Measurements from ENCODE around the gene CTTNBP2. TPM values are rescaled to one million over a fixed set of nuclear protein-coding genes. Genes with fewer than 3 reads are reported as not detected.

Gene CTTNBP2
- total RNA-seq, 1 donor from 2014 or later, result 1.2 TPM

GRCh38 chr7:117771756-117772155 lies 101.5 kb downstream of the CTTNBP2 start:
- TF ChIP-seq CTCF (IDR thresholded peaks at IDR 0.05; ENCODE audit: borderline replicate concordance), result no peak
- intact Hi-C loops (cut with micrococcal nuclease), result no loop called here
- no peak overlapping the region for H3K27ac ChIP-seq (replicated peaks)
- H3K27me3 ChIP-seq (ENCODE audit: low read depth), result no peaks in the 10 kb centered on the region
- H3K4me3 ChIP-seq, result no peak overlapping the region
- no peak for DNase-seq
- H3K9me3 ChIP-seq (replicated peaks), result no peaks in the 10 kb centered on the region
- H3K4me1 ChIP-seq, result no peaks in the 10 kb centered on the region
- no peaks in the 10 kb centered on the region for H3K36me3 ChIP-seq

- Histone ChIP-seq H3K4me3 (no peak overlapping the region), H3K4me1 (no peaks in the 10 kb centered on the region), H3K27me3 (ENCODE audit: low read depth) (no peaks in the 10 kb centered on the region), H3K9me3 (replicated peaks) (no peaks in the 10 kb centered on the region), H3K36me3 (no peaks in the 10 kb centered on the region), H3K27ac (replicated peaks) (no peak overlapping the region)
- no peak for DNase-seq
- TF ChIP-seq CTCF (IDR thresholded peaks at IDR 0.05; ENCODE audit: borderline replicate concordance), result no peak
- intact Hi-C loops (cut with micrococcal nuclease), result no loop called here
Observed at GRCh38 chr7:117769085-117769484, 104.2 kb downstream of the CTTNBP2 start.

GRCh38 chr7:117767951-117768350 lies 105.3 kb downstream of the CTTNBP2 start:
- no peaks in the 10 kb centered on the region for H3K9me3 ChIP-seq (replicated peaks)
- H3K4me1 ChIP-seq, result no peaks in the 10 kb centered on the region
- H3K4me3 ChIP-seq, result no peak overlapping the region
- no peak for TF ChIP-seq CTCF (IDR thresholded peaks at IDR 0.05; ENCODE audit: borderline replicate concordance)
- no peaks in the 10 kb centered on the region for H3K36me3 ChIP-seq
- no peaks in the 10 kb centered on the region for H3K27me3 ChIP-seq (ENCODE audit: low read depth)
- no peak for DNase-seq
- intact Hi-C loops (cut with micrococcal nuclease), result no loop called here
- no peak overlapping the region for H3K27ac ChIP-seq (replicated peaks)

DNA sequence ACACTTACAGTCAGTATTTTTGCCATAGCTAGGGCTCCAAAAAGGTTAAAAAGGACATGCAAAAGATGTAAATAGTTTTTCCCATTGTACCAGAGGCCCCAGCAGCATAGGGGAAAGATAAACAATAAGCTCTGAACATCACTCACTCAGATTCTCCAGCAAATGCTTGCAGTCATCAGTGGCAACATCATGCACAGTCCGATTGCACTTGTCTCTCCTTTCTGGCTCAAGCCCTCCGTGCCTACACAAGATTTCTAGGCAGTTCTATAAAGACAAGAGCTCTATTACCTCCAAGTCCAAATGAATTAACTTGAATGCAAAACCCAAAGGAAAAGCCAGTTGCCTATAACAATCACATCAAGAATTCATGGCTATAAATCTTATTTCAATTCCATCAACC lies 106.3 kb downstream of the CTTNBP2 start:
- no peaks in the 10 kb centered on the region for H3K36me3 ChIP-seq
- no peak overlapping the region for H3K4me3 ChIP-seq
- no peaks in the 10 kb centered on the region for H3K9me3 ChIP-seq (replicated peaks)
- no peak for DNase-seq
- TF ChIP-seq CTCF (IDR thresholded peaks at IDR 0.05; ENCODE audit: borderline replicate concordance), result no peak
- no peaks in the 10 kb centered on the region for H3K4me1 ChIP-seq
- H3K27me3 ChIP-seq (ENCODE audit: low read depth), result no peaks in the 10 kb centered on the region
- H3K27ac ChIP-seq (replicated peaks), result no peak overlapping the region
- intact Hi-C loops (cut with micrococcal nuclease), result no loop called here

GRCh38 chr7:117764031-117764430 lies 109.2 kb downstream of the CTTNBP2 start:
- no peak for DNase-seq
- no peak for TF ChIP-seq CTCF (IDR thresholded peaks at IDR 0.05; ENCODE audit: borderline replicate concordance)
- no peaks in the 10 kb centered on the region for H3K27me3 ChIP-seq (ENCODE audit: low read depth)
- intact Hi-C loops (cut with micrococcal nuclease), result no loop called here
- no peak overlapping the region for H3K4me3 ChIP-seq
- H3K4me1 ChIP-seq, result no peaks in the 10 kb centered on the region
- H3K27ac ChIP-seq (replicated peaks), result no peak overlapping the region
- H3K36me3 ChIP-seq, result no peaks in the 10 kb centered on the region
- no peaks in the 10 kb centered on the region for H3K9me3 ChIP-seq (replicated peaks)

DNA sequence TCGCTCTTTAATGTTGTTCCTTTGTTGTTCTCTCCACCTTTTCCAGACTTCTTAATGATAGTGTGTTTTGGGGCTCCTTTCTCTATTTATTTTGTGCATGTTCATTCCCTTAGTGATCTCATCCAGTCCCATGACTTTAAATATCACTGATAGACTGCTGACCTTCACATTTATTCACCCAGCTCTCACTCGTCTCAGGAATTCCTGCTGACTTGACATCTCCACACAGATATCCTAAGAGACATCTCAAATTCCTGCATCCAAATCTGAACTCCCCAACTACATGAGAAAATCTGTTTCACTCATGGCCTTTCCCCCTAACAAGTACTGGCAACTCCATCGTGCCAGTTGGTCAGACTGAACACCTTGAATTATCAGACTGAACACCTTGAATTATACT lies 111.2 kb downstream of the CTTNBP2 start:
- Histone ChIP-seq H3K9me3 (replicated peaks) (no peaks in the 10 kb centered on the region), H3K36me3 (no peaks in the 10 kb centered on the region), H3K27ac (replicated peaks) (no peak overlapping the region), H3K27me3 (ENCODE audit: low read depth) (no peaks in the 10 kb centered on the region), H3K4me1 (no peaks in the 10 kb centered on the region), H3K4me3 (no peak overlapping the region)
- TF ChIP-seq CTCF (IDR thresholded peaks at IDR 0.05; ENCODE audit: borderline replicate concordance), result no peak
- intact Hi-C loops (cut with micrococcal nuclease), result no loop called here
- no peak for DNase-seq
